ENCODE results near the gene USHBP1.

GRCh38 chr19:17312189-17313113 lies 47.9 kb upstream of the USHBP1 start:
- no peak for TF ChIP-seq CTCF (IDR thresholded peaks at IDR 0.05)
- TF ChIP-seq POLR2A (IDR thresholded peaks at IDR 0.05) = no peak

Measured in testis (tissue), 2 donors.